ENCODE data around the gene PLAC1.

The PLAC1 gene

GRCh38 chrX:134543288-134543687 lies 115.0 kb downstream of the PLAC1 start:
- DNase-seq (ENCODE audit: low read depth in 2 of 2) = no peak

- DNase-seq (ENCODE audit: low read depth in 2 of 2) = no peak
These were observed 115.8 kb downstream of the PLAC1 start for GRCh38 chrX:134542485-134542884.

- DNase-seq (ENCODE audit: low read depth in 2 of 2) = no peak
These were observed 116.4 kb downstream of the PLAC1 start for GRCh38 chrX:134541906-134542305.

- DNase-seq (ENCODE audit: low read depth in 2 of 2) = no peak
These were observed 120.0 kb downstream of the PLAC1 start for GRCh38 chrX:134538316-134538715.

- DNase-seq (ENCODE audit: low read depth in 2 of 2) = no peak
These were observed 120.9 kb downstream of the PLAC1 start for GRCh38 chrX:134537179-134537955.

- no peak for DNase-seq (ENCODE audit: low read depth in 2 of 2)
These were observed 124.3 kb downstream of the PLAC1 start for GRCh38 chrX:134533952-134534351.

GRCh38 chrX:134533352-134533751 lies 124.9 kb downstream of the PLAC1 start:
- DNase-seq (ENCODE audit: low read depth in 2 of 2) = no peak

- no peak for DNase-seq (ENCODE audit: low read depth in 2 of 2)
These were observed 127.4 kb downstream of the PLAC1 start for GRCh38 chrX:134530845-134531244.

GRCh38 chrX:134529481-134529880 lies 128.8 kb downstream of the PLAC1 start:
- DNase-seq (ENCODE audit: low read depth in 2 of 2) = no peak

GRCh38 chrX:134528960-134529359 lies 129.3 kb downstream of the PLAC1 start:
- DNase-seq (ENCODE audit: low read depth in 2 of 2) = no peak

GRCh38 chrX:134526399-134526798 lies 131.9 kb downstream of the PLAC1 start:
- DNase-seq (ENCODE audit: low read depth in 2 of 2) = no peak

GRCh38 chrX:134525086-134525792 lies 133.0 kb downstream of the PLAC1 start:
- DNase-seq (ENCODE audit: low read depth in 2 of 2) = no peak

- no peak for DNase-seq (ENCODE audit: low read depth in 2 of 2)
These were observed 134.1 kb downstream of the PLAC1 start for GRCh38 chrX:134524181-134524580.

- no peak for DNase-seq (ENCODE audit: low read depth in 2 of 2)
These were observed 137.3 kb downstream of the PLAC1 start for GRCh38 chrX:134520860-134521390.
